ENCODE data around the gene INPP5K.

DNA sequence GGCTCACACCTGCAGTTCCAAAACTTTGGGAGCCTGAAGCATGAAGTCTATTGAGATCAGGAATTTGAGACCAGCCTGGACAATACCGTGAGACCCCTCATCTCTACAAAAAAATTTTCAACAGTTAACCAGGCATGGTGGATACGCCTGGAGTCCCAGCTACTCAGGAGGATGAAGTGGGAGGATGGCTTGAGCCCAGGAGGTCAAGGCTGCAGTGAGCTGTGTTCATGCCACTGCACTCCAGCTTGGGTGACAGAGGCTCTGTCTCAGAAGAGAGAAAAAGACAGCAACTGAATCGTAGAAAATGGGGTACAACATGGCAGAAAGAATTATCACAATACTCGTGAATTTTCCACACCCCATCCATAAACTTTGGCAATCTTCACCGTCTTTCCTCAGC, 63.6 kb downstream of the INPP5K start:
- no peak for TF ChIP-seq POLR2A (IDR thresholded peaks at IDR 0.05)
- no peak for TF ChIP-seq CTCF (IDR thresholded peaks at IDR 0.05 in 4 of 5, conservative IDR thresholded peaks at IDR 0.05 in 1 of 5)
